ENCODE data around the gene YWHAE. TPM values are rescaled to one million over a fixed set of nuclear protein-coding genes. Genes with fewer than 3 reads are reported as not detected.
"Not testable (repeated sequence)": the region's sequence is repeated elsewhere in the genome, so short reads cannot be mapped to it uniquely, and the experiment has no call there.

Gene YWHAE
- 605 and 722 TPM in 2 replicates for total RNA-seq (2014; rRNA removed)
- polyA plus RNA-seq (2012) = 1,151 TPM

DNA sequence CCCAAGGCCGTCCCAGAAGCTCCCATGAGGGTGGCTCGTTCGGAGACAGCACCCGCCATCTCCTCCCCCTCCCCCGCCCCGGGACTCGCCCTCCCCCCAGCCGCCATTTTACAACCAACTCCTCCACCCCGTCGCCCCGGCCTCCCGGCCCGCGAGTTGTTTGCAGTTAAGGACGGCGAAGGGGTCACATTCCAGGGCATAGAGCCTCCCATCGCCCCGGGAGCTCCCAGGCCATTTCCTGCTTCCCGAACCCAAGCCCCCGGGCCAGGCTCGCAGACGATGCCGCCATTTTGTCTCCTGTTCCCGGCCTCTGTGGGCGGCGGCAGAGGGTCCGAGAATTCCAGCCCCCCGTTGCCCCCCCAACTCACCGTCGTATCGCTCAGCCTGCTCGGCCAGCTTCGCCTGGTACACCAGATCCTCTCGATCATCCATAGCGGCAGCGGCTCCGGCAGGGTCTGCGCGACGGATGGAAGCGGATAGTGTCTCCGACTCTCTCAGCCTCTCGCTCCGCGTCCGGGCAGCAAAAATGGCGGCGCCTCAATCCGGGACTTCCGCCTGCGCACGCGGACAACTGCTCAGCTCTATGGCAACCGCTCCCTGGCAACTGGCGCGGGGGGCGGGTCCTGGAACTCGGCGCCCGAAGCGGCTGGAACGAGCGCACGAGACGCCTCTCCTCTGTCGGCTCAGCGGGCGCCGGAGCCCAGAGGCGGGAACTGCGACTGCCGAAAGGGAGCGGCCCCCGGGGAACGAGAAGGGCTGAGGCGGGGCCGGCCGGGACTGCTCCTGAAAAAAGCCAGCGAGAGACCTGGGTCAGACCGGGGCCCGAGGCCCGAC lies at the start of gene YWHAE:
TSS of gene YWHAE (minus strand) at position 544 of the 834 bp plus-strand sequence. CDS start at position 432, 112 bp downstream.
- DNase-seq (ENCODE audit: low read depth) = peak; percentile 95

DNA sequence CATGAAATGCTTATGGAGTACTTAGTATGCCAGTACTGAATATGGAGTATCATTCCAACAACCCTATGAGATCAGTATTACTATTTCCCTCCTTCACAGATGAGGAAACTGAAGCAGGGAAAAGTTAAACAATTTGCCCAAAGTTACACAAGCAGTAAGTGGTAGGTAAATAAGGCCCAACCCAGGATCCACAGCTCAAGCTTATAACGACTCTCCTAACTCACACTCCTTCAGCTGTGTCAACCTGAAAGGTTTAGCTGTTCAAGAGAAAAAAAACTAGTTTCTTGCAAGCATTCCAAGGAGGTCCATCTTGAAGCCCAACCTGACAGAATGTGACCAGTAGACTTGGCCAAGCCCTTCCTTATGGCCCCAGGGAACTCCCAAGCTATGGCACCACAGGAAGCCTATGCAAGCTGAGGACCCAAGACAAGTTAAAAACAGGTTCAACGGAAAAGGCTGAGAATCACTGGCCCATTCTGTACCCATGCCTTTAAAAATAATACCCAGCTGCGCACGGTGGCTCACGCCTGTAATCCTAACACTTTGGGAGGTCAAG lies 49.5 kb upstream of the YWHAE start:
- DNase-seq (ENCODE audit: low read depth) = no peak

DNA sequence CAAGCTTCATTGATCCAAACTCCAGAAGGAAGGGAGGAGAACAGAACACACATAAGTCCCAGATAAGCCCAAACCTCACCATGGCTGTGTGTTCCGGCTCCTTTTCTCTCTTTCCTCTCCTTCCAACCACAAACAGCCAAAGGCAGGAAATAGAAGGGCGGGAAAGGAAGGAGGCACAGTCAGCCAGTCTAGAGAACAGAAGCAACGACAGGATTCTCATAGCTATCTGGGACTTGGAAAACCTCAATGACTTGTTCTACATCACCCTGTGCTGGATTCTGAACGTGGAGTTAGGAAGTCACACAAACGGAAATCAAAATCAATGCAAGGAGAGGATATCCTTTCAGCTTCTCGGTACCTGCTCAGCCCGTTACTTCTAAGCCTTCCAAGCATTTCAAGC lies 47.0 kb upstream of the YWHAE start:
- no peak for DNase-seq (ENCODE audit: low read depth)

DNA sequence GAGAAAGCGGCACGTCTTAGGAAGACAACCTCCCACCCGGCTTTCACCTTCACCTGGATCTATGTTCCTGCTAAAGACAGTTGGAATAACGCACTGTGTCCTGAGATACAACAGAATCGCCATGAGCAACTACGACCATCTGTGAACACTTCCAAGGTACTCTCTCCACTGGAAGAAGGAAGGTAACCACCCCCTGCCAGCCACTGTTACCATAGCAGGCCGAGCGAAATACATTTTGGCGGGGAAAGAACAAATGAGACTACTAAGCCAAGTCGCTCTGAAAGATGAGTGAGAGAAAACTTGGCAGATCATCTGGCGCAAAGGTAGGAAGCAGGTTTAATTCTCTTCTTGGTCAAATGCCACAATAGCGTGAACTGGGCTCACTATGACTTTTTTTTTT lies 46.2 kb upstream of the YWHAE start:
- no peak for DNase-seq (ENCODE audit: low read depth)

DNA sequence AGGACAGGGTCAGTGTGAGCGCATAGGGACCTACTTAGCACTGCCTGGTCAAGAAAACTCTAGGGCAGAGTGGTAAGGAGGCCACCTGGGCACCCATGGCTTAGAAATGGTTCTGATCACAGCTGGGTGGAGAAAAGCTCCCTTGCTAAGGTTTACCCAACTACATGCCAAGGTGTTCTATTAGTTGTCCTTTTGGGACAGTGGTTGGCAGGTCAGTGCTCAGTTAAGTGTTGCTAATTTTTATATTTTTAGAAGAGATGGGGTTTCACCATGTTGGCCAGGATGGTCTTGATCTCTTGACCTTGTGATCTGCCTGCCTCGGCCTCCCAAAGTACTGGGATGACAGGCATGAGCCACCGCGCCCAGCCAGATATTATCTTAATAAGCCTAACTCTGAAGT lies 45.7 kb upstream of the YWHAE start:
- not testable (repeated sequence) for DNase-seq (ENCODE audit: low read depth)

- not testable (repeated sequence) for DNase-seq (ENCODE audit: low read depth)
These were observed 42.7 kb upstream of the YWHAE start for GRCh38 chr17:1442721-1443120.

GRCh38 chr17:1442187-1442586 lies 42.2 kb upstream of the YWHAE start:
- no peak for DNase-seq (ENCODE audit: low read depth)

DNA sequence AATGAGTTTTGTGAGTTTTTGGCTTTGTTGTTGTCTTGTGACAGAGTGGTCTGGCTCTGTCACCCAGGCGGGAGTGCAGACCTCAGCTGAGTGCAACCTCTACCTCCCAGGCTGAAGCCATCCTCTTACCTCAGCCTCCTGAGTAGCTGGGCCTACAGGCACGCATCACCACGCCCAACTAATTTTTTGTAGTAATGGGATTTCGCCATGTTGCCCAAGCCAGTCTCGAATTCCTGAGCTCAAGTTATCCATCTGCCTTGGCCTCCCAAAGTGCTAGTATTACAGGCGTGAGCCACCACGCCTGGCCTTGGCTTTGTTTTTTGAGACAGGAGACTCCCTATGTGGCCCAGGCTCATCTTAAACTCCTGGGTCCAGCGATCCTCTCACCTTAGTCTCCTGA lies 40.9 kb upstream of the YWHAE start:
- DNase-seq (ENCODE audit: low read depth) = no peak

- peak; percentile 53 for DNase-seq (ENCODE audit: low read depth)
These were observed 38.6 kb upstream of the YWHAE start for GRCh38 chr17:1438593-1439083.

- no peak for DNase-seq (ENCODE audit: low read depth)
These were observed 35.3 kb upstream of the YWHAE start for GRCh38 chr17:1435326-1435725.

GRCh38 chr17:1434150-1434549 lies 34.1 kb upstream of the YWHAE start:
- no peak for DNase-seq (ENCODE audit: low read depth)

DNA sequence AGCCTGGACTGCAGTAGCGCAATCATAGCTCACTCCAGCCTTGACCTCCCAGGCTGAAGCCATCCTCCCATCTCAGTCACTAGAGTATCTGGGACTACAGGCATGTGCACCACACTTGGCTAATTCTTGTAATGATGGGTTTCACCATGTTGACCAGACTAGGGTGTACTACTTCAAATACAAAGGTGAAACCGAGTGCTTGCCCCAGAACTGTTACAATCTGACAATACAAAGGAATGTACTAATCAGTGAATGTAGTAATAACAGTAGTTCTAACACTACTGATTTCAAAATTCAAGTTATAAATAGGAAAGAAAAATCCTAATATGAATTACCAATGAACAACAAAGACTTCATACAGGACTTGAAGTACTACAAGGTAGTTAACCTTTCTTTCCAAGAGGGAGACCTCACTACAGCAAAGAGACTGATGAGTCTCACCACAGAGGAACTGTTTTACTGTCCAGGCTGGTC lies 31.6 kb upstream of the YWHAE start:
- DNase-seq (ENCODE audit: low read depth) = no peak

- DNase-seq (ENCODE audit: low read depth) = no peak
These were observed 23.6 kb upstream of the YWHAE start for GRCh38 chr17:1423456-1424135.

DNA sequence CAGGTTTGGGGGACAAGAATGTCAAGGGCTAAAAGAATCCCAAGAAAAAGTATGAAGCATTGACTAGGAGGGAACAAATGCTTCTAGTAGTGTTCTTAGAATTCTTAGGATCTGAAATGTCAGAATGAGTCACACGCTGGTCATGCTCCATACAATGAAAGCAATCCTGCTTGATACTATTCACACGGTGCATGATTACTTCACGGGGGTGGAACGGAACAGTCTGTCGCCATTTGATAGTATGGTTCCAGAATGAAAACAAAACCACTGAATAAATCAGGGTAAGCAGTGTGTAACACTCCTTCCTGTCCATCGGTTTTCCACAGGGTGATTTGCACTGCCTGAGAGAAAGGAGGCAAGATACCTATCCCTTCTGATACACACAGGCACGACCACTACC lies 22.9 kb upstream of the YWHAE start:
- peak; percentile 97 for DNase-seq (ENCODE audit: low read depth)

GRCh38 chr17:1421470-1421869 lies 21.4 kb upstream of the YWHAE start:
- DNase-seq (ENCODE audit: low read depth) = no peak

DNA sequence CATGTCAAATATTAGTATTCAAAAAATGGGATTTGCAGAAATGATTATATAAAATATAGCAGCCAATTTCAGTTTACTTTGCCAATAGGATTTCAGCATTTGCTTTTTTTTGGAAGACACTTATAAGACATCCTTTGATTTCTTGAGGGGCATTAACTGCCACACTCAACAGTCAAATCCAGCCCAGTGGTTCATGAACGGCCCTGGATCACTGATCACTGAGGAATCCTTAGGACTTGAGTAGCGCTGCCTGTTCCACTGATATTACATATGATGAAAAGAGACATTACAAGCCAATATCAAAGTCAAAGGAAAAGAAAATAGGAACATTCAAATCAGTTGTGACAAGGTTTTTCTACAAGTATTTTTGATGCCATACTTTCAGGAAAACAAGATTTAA lies 21.0 kb upstream of the YWHAE start:
- DNase-seq (ENCODE audit: low read depth) = no peak

DNA sequence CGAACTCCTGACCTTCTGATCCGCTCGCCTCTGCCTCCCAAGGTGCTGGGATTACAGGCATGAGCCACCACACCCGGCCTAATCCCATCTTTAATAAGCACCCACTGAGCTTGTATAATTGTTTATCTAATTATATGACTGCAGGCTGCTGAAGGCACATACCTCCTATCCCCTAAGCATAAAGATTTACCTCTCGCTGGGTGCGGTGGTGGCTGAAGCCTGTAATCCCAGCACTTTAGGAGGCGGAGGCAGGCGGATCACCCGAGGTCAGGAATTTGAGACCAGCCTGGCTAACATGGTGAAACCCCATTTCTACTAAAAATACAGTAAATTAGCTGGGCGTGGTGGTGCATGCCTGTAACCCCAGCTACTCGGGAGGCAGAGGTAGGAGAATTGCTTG lies 20.1 kb upstream of the YWHAE start:
- DNase-seq (ENCODE audit: low read depth) = no peak

DNA sequence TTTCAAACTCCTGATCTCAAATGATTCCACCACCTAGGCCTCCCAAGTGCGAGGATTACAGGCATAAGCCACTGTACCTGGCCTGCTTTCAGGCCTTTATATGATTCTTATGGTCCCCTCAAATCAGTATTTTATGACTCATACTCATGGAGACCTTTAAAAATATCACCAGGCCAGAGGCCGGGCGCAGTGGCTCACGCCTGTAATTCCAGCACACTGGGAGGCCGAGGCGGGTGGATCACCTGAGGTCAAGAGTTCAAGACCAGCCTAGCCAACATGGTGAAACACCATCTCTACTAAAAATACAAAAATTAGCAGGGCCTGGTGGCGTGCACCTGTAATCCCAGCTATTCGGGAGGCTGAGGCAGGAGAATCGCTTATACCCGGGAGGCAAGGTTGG lies 18.5 kb upstream of the YWHAE start:
- DNase-seq (ENCODE audit: low read depth) = not testable (repeated sequence)

DNA sequence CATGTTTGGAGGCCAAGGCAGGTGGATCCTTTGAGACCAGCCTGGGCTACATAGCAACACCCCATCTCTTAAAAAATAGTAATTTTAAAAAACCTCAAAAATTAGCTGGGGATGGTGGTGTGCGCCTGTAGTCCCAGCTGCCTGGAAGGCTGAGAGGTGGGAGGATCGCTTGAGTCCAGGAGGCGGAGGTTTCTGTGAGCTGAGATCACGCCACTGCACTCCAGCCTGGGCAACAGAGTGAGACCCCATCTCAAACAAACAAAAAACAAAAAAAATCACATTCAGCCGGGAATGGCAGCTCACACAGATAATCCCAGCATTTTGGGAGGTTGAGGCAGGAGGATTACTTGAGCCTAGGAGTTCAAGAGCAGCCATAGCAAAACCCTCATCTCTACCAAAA lies 16.4 kb upstream of the YWHAE start:
- no peak for DNase-seq (ENCODE audit: low read depth)

DNA sequence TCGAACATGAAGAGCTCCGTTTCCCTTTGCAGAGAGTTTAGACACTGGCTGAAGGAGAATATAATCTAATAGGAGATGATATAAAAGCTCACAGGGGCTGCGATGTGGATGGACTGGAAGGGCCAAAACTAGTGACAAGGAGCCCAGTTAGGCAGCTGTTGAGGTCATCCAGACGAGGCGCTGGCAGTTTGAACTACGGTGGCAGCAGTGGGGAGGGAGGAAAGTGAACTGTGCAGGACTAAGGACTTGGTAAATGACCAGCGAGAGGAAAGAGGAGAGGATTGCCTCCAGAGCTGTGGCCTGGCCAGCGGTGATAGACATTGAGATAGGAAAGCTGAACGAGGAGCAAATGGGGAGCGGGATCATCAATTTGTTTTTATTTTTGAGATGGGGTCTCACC lies 14.6 kb upstream of the YWHAE start:
- DNase-seq (ENCODE audit: low read depth) = no peak

DNA sequence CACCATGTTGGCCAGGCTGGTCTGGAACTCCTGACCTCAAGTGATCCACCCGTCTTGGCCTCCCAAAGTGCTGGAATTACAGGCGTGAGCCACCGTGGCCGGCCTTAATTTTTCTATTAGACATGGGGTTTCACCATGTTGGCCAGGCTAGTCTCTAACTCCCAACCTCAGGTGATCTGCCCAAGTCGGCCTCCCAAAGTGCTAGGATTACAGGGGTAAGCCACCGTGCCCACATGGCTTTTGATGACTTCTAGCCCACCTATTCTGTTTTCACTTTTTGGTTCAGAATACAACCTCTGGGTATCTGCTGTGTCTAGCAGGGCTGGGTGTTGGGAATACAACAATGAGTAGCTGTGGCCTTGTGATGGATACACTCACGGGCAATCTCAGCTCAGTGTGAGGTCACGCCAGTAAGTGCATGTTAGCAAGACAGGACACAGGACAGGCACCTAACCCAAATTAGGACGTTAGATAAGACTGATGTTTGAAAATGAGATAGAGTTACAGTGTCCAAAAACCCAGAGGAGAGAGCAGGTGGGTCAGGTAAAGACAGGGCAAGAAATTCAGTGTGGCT lies 14.1 kb upstream of the YWHAE start:
- DNase-seq (ENCODE audit: low read depth) = no peak

DNA sequence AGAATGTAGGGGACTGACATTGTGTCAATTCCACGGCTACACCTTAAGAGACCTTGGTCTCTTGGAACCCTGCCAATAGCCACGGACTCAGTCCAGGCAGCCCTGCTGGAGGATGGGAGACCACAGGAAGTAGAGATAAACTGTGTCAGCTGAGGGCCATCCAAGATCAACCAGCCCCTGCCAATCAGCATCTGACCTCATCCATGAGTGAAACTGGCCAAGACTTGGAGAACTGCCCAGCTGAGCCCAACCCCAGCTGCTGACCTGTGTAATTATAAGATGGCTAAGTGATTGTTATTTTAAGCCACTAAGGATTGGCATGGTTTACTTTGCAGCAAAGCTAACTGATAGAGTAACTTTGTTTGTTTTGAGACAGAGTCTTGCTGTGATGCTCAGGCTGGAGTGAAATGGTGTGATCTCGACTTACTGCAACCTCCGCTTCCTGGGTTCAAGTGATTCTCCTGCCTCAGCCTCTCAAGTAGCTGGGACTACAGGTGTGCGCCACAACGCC lies 13.3 kb upstream of the YWHAE start:
- peak; percentile 95 for DNase-seq (ENCODE audit: low read depth)

Measured in LHCN-M2 (cell line).